KBM-7 (cell line): ENCODE results near the gene FAM78B.

ENCODE experiments used
- DNase-seq: peaks from one replicate; pipeline ENCODE4 v3.0.0-alpha.2; 2015
- in situ Hi-C: fragments of 300-500 bp; cut with MboI; formaldehyde crosslinking; loops from 2 replicates; pipeline ENCODE4 v1.14.3; 2020; ENCODE audit warnings: low sequenced_read_pairs, low pct_unique_long_range_greater_than_20kb, mixed read lengths

The FAM78B gene

DNA sequence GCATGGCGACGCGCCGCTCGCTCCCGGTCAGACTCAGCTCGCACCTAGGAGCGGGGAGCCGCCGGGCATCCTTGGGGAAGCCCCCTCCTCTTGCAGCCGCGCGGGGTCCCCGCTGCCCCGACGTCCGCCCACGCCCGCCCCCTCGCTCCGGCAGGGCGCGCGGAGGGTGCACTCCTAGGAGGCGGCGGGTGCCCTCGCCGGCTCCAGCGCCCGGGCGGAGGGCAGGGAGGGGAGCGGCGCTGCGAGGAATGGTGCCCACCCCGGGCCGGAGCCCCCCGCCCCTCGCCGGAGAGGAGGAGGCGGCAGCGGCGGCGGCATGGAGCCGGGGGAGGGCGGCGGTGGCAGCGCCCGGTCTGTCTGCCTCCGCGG lies 488 bp downstream of the FAM78B start:
- no peak for DNase-seq
- in situ Hi-C loops, result no loop called here

DNA sequence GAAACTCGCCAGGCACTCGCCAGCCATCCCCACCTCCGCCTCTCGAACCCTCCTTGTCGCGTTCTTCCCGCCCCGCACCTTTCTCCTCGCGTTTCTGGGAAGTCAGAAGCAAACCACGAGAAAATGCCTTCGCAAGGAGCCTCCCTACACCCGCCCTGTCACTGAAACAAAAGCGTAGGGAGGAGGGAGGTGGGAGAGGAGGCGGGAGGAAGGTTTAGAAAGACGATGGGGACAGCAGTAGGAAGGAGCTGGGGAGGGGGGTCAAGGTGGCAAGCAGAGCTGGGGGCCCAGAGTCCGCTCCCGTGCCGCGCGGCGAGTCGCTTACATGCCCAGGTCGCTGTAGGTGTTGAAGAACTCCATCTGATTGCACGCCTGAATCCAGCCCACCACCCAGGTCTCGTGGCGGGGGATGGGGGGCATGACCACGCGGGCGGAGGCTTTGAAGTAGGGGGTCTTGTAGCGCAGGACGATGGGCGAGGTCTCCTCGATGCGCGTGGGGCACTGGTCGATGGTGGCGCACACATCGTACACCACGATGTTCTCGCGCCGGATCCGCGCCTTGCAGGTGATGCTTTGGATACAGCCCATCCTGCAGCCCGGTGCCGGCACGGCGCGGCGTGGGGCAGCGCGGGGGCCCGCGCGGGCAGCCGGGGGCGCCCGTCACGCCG lies 1.0 kb downstream of the FAM78B start:
- in situ Hi-C loops, result no loop called here
- DNase-seq, result no peak

GRCh38 chr1:166164995-166165660 lies 1.7 kb downstream of the FAM78B start:
- in situ Hi-C loops, result no loop called here
- peak; percentile 44 for DNase-seq

GRCh38 chr1:166164646-166164994 lies 2.2 kb downstream of the FAM78B start:
- DNase-seq, result no peak
- in situ Hi-C loops, result no loop called here

DNA sequence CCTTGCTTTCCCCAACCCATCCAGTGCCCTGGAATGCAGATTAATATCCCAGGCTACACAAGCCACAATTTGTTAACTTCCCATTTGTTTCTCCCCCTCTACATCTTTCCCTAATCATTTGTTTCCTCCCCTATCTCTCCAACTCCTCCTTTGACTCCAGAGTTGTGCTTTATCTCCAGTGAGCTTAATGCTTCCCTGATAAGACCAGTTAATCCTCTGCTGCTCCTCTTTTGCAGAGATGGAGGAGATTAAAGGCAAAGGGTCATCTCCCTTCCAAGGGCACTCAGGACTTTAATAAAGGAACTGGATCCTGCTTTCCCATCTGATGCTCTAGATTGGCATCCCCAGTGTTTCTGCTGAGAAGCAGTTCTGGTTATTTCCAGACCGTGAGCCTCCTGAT lies 7.1 kb downstream of the FAM78B start:
- in situ Hi-C loops, result no loop called here
- no peak for DNase-seq

- in situ Hi-C loops, result no loop called here
- DNase-seq, result no peak
These were observed 10.1 kb downstream of the FAM78B start for GRCh38 chr1:166156674-166157073.

- DNase-seq, result no peak
- in situ Hi-C loops, result no loop called here
These were observed 11.7 kb downstream of the FAM78B start for GRCh38 chr1:166155108-166155507.

DNA sequence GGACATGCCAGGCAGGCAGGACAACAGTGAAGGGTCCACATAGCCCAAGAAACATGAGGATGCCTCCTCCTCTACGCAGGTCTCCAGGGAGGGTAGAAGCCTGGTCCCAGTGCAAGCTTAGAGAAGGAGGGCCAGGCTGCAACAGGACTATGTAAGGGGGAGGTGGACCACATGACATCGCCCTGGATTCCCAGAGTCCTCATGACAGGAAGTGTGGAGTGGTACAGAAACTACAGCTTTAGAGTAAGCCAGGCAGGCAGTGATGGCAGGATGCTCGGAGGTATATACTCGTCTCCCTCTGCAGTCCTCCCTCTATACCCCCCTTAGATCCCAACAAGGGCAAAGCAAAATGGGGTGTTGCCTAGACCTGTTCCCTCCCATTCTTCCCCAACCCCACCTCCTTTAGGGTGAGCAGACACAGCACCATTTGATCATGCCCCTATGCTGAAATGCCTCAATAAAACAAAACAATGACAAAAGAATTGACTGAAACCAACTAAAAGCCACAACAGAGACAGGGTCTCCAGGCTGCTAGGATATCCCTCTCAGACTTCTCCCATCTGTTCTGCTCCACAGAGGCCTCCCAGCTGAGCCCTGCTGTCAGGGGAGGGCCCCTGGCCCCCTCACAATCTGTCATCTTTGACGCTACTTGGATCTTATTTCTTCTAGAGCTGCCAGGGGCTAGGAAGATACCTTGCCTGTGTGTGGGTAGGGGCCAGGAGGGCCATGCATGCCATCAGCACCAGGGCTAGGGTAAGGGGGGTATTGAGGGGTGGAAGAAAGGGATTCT lies 13.1 kb downstream of the FAM78B start:
- in situ Hi-C loops, result no loop called here
- no peak for DNase-seq

DNA sequence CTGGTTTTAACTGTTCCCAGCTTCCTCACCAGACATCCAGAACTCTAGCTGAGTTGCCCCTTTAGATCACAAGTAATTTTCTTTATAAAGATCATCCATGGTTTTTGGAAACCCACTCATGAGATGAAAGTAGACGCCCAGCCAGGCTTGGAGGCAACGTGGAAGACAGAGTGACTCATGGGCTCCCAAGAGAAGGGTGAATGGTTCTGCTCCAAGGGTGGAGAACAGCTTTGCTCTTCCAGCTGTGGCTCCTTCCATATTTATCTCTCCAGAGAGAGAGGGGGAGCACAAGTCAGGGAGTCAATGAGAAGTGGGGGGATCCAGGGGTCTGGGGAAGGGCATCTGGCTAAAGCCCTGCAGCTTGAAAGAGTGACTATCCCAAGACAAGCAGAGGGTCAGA lies 13.8 kb downstream of the FAM78B start:
- no peak for DNase-seq
- in situ Hi-C loops, result no loop called here

- no peak for DNase-seq
- in situ Hi-C loops, result no loop called here
These were observed 15.0 kb downstream of the FAM78B start for GRCh38 chr1:166151804-166152203.

- in situ Hi-C loops, result no loop called here
- no peak for DNase-seq
These were observed 21.3 kb downstream of the FAM78B start for GRCh38 chr1:166145499-166145898.

GRCh38 chr1:166141969-166142368 lies 24.8 kb downstream of the FAM78B start:
- in situ Hi-C loops, result no loop called here
- no peak for DNase-seq

GRCh38 chr1:166140251-166140650 lies 26.6 kb downstream of the FAM78B start:
- in situ Hi-C loops, result no loop called here
- DNase-seq, result no peak

DNA sequence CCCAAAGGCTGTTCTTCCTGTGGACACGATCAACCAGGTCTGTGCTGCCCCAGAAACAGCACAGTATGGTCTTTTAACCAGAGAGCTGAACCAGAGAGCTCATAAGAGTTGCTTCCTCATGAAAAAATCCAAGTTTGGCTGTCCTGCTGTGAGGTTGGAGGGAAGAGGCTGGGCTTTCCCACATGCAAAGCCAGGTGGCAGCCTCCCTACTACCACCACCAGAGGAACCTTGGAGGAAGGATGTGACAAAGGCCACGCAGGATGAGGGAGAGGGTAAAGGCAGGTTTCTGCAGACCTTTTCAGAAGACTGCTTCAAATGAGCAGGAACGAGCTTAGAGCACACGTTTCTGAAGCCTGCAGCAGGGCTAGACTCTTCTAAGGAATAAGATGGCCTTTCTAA lies 27.1 kb downstream of the FAM78B start:
- in situ Hi-C loops, result no loop called here
- DNase-seq, result no peak

DNA sequence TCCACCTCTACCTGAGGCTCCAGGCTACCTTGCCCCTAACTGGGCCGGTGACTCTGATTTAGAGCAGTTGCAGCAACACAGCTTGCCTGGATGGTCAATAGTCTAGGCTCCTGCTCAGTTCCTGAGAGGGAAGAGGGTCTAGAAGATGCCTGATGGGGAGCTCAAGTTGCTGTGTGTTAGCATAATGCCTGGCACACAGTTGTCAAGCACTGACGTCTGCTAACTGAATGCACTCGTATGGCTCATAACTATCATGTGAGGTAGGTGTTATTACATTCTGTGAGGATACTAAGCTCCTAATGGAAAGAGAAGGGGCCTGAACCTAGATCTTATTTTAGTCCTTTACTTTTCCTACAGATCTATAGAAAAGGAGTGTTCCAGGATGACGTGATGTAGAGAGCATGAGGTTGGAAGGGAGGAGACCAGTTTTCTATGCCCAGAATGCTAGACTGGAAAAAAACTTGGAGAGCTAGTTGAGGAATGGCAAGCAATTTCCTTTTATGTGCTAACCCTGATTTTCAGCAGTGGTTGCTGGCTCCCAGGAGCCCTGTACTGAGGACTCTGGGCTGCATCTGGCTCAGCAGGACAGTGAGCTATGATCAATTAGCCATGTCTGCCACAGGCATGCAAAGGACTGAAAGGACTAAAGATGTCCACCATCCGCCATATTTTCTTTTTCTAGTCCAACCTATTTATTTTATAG lies 30.0 kb downstream of the FAM78B start:
- in situ Hi-C loops, result no loop called here
- no peak for DNase-seq

DNA sequence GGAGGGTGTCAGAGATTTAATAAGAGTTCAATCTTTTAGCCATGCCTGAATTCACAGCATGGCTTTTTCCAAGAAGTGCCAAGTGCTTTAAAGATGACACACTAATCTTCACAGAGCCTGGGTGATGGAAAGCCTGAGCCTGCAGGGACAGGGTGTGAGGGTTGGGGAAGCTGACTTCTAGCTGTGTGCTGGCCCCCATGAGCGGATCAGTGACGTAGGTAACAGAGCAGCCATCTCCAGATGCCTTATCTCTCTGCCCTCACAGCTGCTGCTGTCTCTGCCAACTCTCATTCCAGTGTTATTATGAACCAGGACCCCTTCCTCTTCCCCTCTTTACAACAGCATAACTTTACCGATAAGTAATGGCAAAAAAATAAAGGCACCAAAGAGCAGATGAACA lies 30.6 kb downstream of the FAM78B start:
- no peak for DNase-seq
- in situ Hi-C loops, result no loop called here

DNA sequence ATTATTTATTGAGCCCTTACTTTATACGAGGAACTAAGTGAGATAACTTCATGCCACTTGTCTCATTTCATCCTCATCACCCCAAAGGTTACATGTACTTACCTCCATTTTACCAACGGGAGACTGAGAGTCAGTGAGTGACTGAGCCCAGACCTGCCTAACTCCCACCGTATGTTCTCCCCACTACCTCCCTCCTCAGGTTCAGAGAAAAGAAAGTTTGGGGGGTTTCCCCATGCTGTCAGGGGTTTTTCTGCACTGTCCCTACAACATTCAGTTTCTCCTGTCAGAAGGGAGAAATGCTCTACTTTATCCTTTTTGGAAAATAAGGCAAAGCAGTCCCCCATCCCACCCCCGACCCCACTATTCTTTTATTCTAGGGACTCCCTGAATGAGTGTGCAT lies 32.9 kb downstream of the FAM78B start:
- in situ Hi-C loops, result no loop called here

DNA sequence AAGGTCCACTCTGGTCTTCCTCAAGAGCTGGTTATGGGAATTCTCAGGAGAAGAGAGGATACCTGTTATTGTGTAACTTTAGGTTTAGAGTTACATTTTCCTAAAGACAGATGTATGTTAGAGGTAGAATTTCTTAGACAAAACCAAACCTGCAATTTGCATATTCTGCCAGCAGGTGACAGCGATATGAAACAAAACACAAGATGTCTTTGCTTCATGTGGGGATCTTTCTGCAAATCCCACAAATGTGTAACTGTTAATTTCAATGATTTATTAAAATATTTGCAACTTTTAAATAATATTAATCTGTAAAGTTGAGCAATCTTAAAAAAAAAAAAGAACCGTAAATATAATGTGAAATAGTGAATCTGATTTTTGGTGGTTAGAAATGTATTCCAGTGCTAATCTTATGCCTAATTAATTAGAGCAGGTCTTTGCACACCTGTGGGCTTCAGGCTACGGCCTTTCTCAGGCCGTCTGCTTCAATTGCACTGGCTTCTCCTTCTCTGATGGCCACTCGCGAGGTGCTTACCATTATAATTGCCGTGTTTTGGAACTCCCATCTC lies 33.4 kb downstream of the FAM78B start:
- in situ Hi-C loops, result no loop called here
- DNase-seq, result peak; percentile 39

More for the DNA sequence above, 32.9 kb downstream of the FAM78B start:
- no peak for DNase-seq

DNA sequence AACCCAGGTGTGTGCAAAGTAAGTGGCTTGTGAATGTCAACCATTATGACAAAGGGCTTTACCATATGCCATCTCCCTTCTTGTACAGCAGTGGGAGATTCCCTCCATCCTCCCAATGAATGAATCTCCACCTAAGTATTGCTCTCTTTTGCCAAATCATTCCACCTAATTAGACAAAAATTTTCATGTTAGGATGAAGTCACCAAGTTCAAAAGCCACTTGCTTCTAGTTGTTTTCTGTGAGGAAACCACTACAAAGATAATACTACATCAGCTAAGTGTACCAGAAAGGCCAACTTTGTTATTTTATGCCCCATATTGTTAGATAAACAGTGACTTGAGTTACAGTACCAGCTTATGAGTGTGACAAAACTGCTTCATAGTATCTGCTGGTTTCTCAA lies 34.3 kb downstream of the FAM78B start:
- in situ Hi-C loops, result no loop called here
- DNase-seq, result no peak

GRCh38 chr1:166129006-166129405 lies 37.8 kb downstream of the FAM78B start:
- no peak for DNase-seq
- in situ Hi-C loops, result no loop called here
